Mesenchymal stem cell (in vitro differentiated cells and primary cell): Measurements from ENCODE around the gene NPLOC4.
"Not testable (repeated sequence)": the region's sequence is repeated elsewhere in the genome, so short reads cannot be mapped to it uniquely, and the experiment has no call there.

ENCODE experiments used
- DNase-seq: peaks from one replicate; pipeline ENCODE4 v3.0.0-alpha.2; 2013
- H2AFZ ChIP-seq: one replicate; pipeline ENCODE4 v1.6.1; 2013; ENCODE audit warnings: low read depth, mild to moderate bottlenecking, control low read depth, inconsistent platforms, low read length, moderate library complexity
- H2AK5ac ChIP-seq: 2 replicates; pipeline ENCODE4 v1.6.1; 2013; ENCODE audit warnings: low read length, moderate library complexity, mild to moderate bottlenecking, inconsistent platforms; ENCODE audit not compliant: severe bottlenecking
- H2BK120ac ChIP-seq: one replicate; pipeline ENCODE4 v1.6.1; 2013; ENCODE audit warnings: low read depth, mild to moderate bottlenecking, inconsistent platforms, low read length, moderate library complexity
- H2BK12ac ChIP-seq, 2 experiments: one replicate each; pipeline ENCODE4 v1.6.1; 2013; ENCODE audit warnings: inconsistent platforms in 2 of 2, low read length in 2 of 2, mild to moderate bottlenecking in 2 of 2, moderate library complexity in 2 of 2, control low read depth in 1 of 2
- H2BK15ac ChIP-seq: one replicate; pipeline ENCODE4 v1.6.1; 2013; ENCODE audit warnings: mild to moderate bottlenecking, low read depth, inconsistent platforms; ENCODE audit not compliant: poor library complexity, severe bottlenecking
- H2BK5ac ChIP-seq: 2 replicates; pipeline ENCODE4 v1.6.1; 2013; ENCODE audit warnings: low read depth, mild to moderate bottlenecking, low read length, control low read depth, inconsistent platforms; ENCODE audit not compliant: poor library complexity, severe bottlenecking
- H3K14ac ChIP-seq, 2 experiments: one replicate each; pipeline ENCODE4 v1.6.1; 2013; ENCODE audit warnings: inconsistent platforms in 2 of 2, low read length in 2 of 2, control low read depth in 1 of 2, mild to moderate bottlenecking in 1 of 2, moderate library complexity in 1 of 2
- H3K18ac ChIP-seq, 2 experiments: one replicate each; pipeline ENCODE4 v1.6.1; 2013; ENCODE audit warnings: inconsistent platforms in 2 of 2, low read length in 2 of 2, control low read depth in 1 of 2, low read depth in 1 of 2, mild to moderate bottlenecking in 1 of 2
- H3K23ac ChIP-seq, 2 experiments: one replicate each; pipeline ENCODE4 v1.6.1; 2013; ENCODE audit warnings: inconsistent platforms in 2 of 2, low read length in 2 of 2, mild to moderate bottlenecking in 2 of 2, moderate library complexity in 2 of 2, control low read depth in 1 of 2
- H3K27ac ChIP-seq: 2 replicates; pipeline ENCODE4 v1.5.1; 2013; ENCODE audit warnings: mild to moderate bottlenecking, moderate library complexity, low read length, control low read depth, inconsistent platforms; ENCODE audit not compliant: poor library complexity, severe bottlenecking
- H3K27me3 ChIP-seq, 2 experiments: 2 replicates each; pipeline versions ENCODE4 v1.6.1 to v1.7.0; 2013; ENCODE audit warnings: low read length in 2 of 2, mild to moderate bottlenecking in 2 of 2, moderate library complexity in 2 of 2, control low read depth in 1 of 2, inconsistent platforms in 1 of 2; ENCODE audit not compliant: control insufficient read depth in 1 of 2, insufficient read depth in 1 of 2
- H3K36me3 ChIP-seq, 2 experiments: 2 replicates each; pipeline versions ENCODE4 v1.6.1 to v1.7.0; 2013; ENCODE audit warnings: low read length in 2 of 2, control low read depth in 1 of 2, inconsistent platforms in 1 of 2, low read depth in 1 of 2, mild to moderate bottlenecking in 1 of 2; ENCODE audit not compliant: insufficient read depth in 2 of 2, control insufficient read depth in 1 of 2
- H3K4ac ChIP-seq, 2 experiments: one replicate each; pipeline ENCODE4 v1.6.1; 2013; ENCODE audit warnings: inconsistent platforms in 2 of 2, low read length in 2 of 2, mild to moderate bottlenecking in 2 of 2, moderate library complexity in 2 of 2, control low read depth in 1 of 2, low read depth in 1 of 2
- H3K4me1 ChIP-seq: 2 replicates; pipeline ENCODE4 v1.6.1; 2013; ENCODE audit warnings: low read depth, low read length, control low read depth; ENCODE audit not compliant: control insufficient read depth, insufficient read depth
- H3K4me2 ChIP-seq: 2 replicates; pipeline ENCODE4 v1.6.1; 2013; ENCODE audit warnings: low read length, mild to moderate bottlenecking, inconsistent platforms; ENCODE audit not compliant: poor library complexity, severe bottlenecking
- H3K4me3 ChIP-seq, 2 experiments: 2 replicates each; pipeline versions ENCODE4 v1.5.1 to v1.7.0; 2013; ENCODE audit warnings: low read length in 2 of 2, mild to moderate bottlenecking in 2 of 2, control low read depth in 1 of 2, low read depth in 1 of 2; ENCODE audit not compliant: insufficient read depth in 1 of 2
- H3K79me1 ChIP-seq: replicated peaks from 2 replicates; pipeline ENCODE4 v1.6.1; 2013; ENCODE audit warnings: mild to moderate bottlenecking, control low read depth, low read length, inconsistent platforms; ENCODE audit not compliant: poor library complexity, severe bottlenecking
- H3K9ac ChIP-seq: 2 replicates; pipeline ENCODE4 v1.7.0; 2013; ENCODE audit warnings: mild to moderate bottlenecking, low read length, moderate library complexity
- H3K9me3 ChIP-seq: 2 replicates; pipeline ENCODE4 v1.7.0; 2013; ENCODE audit warnings: mild to moderate bottlenecking, low read length; ENCODE audit not compliant: control insufficient read depth
- H4K8ac ChIP-seq: one replicate; pipeline ENCODE4 v1.6.1; 2013; ENCODE audit warnings: inconsistent platforms, mild to moderate bottlenecking, low read length, moderate library complexity
- H4K91ac ChIP-seq: one replicate; pipeline ENCODE4 v1.6.1; 2013; ENCODE audit warnings: mild to moderate bottlenecking, low read length, inconsistent platforms
- WGBS: methylation state at CpG from one replicate; pipeline ENCODE4 v1.1.7; 2013; ENCODE audit warnings: mixed read lengths; 5-methylcytosine and 5-hydroxymethylcytosine counted together

NPLOC4 gene

DNA sequence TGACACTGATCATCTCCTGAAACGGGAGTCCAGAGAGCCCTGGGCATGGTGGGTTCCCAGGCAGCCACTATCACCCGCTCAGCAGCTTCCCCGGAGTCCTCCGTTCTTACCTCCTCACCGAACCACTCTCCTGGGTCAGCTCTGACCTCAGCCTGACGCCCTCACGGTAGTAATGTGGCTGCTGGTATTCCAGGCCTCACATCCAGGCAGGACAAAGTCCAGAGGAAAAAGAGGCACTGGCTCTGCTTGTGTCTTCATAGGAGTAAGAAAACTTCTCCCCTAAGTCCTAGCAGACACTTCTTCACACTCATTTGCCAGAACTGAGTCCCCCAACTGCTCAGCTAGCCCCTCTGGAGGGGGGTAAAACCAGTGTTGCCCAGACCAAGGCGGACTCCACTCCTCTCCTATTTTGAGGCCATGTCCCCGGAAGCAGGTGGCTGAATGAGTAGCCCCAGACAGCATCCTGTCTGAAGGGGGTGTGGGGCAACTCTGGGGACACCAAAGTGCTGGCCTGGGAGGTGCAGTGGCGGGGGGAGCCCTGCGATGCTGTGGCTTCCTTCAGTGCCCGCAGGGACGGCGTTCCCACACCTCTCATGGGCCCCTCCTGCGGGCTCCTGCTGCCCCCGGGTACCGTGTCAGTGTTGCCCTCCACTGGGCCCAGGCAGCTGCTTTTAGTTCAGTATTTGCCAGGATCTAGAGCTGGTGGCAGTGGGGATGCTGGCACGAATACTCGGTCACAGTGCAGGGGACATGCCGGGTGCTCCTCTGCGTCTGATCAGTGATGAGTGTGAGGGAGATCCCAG, 103.4 kb downstream of the NPLOC4 start:
- Histone ChIP-seq H3K14ac (no peak overlapping the region), H2AFZ (no peak overlapping the region), H3K9ac (no peak overlapping the region), H2BK5ac (no peak overlapping the region), H3K18ac (no peak overlapping the region), H3K4ac (no peak overlapping the region), H2BK12ac (no peak overlapping the region), H3K4me1 (peaks cover 19% of the 10 kb centered on the region), H3K27me3 (peaks cover 20 to 55% of the 10 kb centered on the region in 2 experiments), H4K91ac (no peak overlapping the region), H2BK120ac (no peak overlapping the region), H3K27ac (no peak overlapping the region), H3K23ac (no peak overlapping the region), H3K36me3 (peaks cover 8 to 12% of the 10 kb centered on the region in 2 experiments), H3K4me3 (no peak overlapping the region), H3K4me2 (no peak overlapping the region), H2BK15ac (no peak overlapping the region), H4K8ac (no peak overlapping the region), H3K9me3 (no peaks in the 10 kb centered on the region), H3K79me1 (no peaks in the 10 kb centered on the region), H2AK5ac (no peak overlapping the region)
- DNase-seq, result no peak
- WGBS, result 86% methylated on average over 21 of the region's 21 CpGs

GRCh38 chr17:81532490-81533287, 104.2 kb downstream of the NPLOC4 start:
- H4K91ac ChIP-seq, result no peak overlapping the region
- H3K4me2 ChIP-seq, result no peak overlapping the region
- no peak overlapping the region for H3K23ac ChIP-seq
- H3K79me1 ChIP-seq, result no peaks in the 10 kb centered on the region
- no peak overlapping the region for H3K27ac ChIP-seq
- H2AFZ ChIP-seq, result no peak overlapping the region
- peaks cover 0 to 4% of the 10 kb centered on the region in 2 experiments for H3K36me3 ChIP-seq
- no peak overlapping the region for H3K4me3 ChIP-seq
- no peaks in the 10 kb centered on the region for H3K9me3 ChIP-seq
- peaks cover 15% of the 10 kb centered on the region for H3K4me1 ChIP-seq
- no peak overlapping the region for H3K18ac ChIP-seq
- 91% methylated on average over 11 of the region's 11 CpGs for WGBS
- no peak overlapping the region for H3K14ac ChIP-seq
- H2AK5ac ChIP-seq, result no peak overlapping the region
- no peak overlapping the region for H2BK120ac ChIP-seq
- H3K27me3 ChIP-seq, result peaks cover 20 to 58% of the 10 kb centered on the region in 2 experiments
- no peak overlapping the region for H3K4ac ChIP-seq
- H2BK5ac ChIP-seq, result no peak overlapping the region
- no peak overlapping the region for H2BK12ac ChIP-seq
- DNase-seq, result no peak
- no peak overlapping the region for H3K9ac ChIP-seq
- no peak overlapping the region for H2BK15ac ChIP-seq
- no peak overlapping the region for H4K8ac ChIP-seq

- H3K4me1 ChIP-seq, H3K4me3 ChIP-seq, DNase-seq, H3K79me1 ChIP-seq, H2BK15ac ChIP-seq, H3K9me3 ChIP-seq, H3K14ac ChIP-seq, H2AFZ ChIP-seq, H2BK120ac ChIP-seq, H2BK12ac ChIP-seq, H3K9ac ChIP-seq, H3K18ac ChIP-seq, H2AK5ac ChIP-seq, H2BK5ac ChIP-seq, H3K4ac ChIP-seq, H3K23ac ChIP-seq, H3K27ac ChIP-seq, H4K8ac ChIP-seq, H3K36me3 ChIP-seq, H4K91ac ChIP-seq, H3K4me2 ChIP-seq: not testable (repeated sequence)
- peaks cover 14 to 59% of the 10 kb centered on the region in 2 experiments for H3K27me3 ChIP-seq
- WGBS, result 97% methylated on average over 3 of the region's 3 CpGs
Observed at GRCh38 chr17:81531998-81532404, 104.9 kb downstream of the NPLOC4 start.

GRCh38 chr17:81531013-81531412, 105.9 kb downstream of the NPLOC4 start:
- not testable (repeated sequence) for H3K36me3 ChIP-seq, H3K79me1 ChIP-seq, H4K8ac ChIP-seq, H2BK5ac ChIP-seq, DNase-seq, H3K4me3 ChIP-seq, H3K9ac ChIP-seq, H3K4ac ChIP-seq, H3K4me1 ChIP-seq, H3K4me2 ChIP-seq, H2AK5ac ChIP-seq, H3K18ac ChIP-seq, H3K14ac ChIP-seq, H2BK12ac ChIP-seq, H2BK120ac ChIP-seq, H3K23ac ChIP-seq, H3K9me3 ChIP-seq, H4K91ac ChIP-seq, H2AFZ ChIP-seq, H3K27ac ChIP-seq, H2BK15ac ChIP-seq
- 84% methylated on average over 6 of the region's 6 CpGs for WGBS
- peaks cover 7 to 56% of the 10 kb centered on the region in 2 experiments for H3K27me3 ChIP-seq
